IMR-90 (cell line): ENCODE results near the gene C9orf43. TPM values are rescaled to one million over a fixed set of nuclear protein-coding genes. Genes with fewer than 3 reads are reported as not detected.

Source experiments
- ATAC-seq: fragments of 200-7000 bp; cut with Tn5 transposase; 2 replicates; pipeline ENCODE4 v1.9.1; 2020; ENCODE audit warnings: low read depth, mild to moderate bottlenecking, moderate library complexity
- BruUV-seq: library from RNA; stranded (reverse); fragments of 400-500 nt; replicated peaks from 2 replicates; lab custom pipeline; 2021; lab: Mats Ljungman, UMichigan
- CTCF ChIA-PET: fragments of 300-600 bp; formaldehyde crosslinking; extraction: SDS; loops from one replicate; lab custom pipeline; 2021; ENCODE audit warnings: antibody characterized with exemption; lab: Yijun Ruan, JAX
- POLR2A ChIA-PET: fragments of 300-600 bp; sonication (Branson Sonifier 250); formaldehyde crosslinking; loops from one replicate; lab custom pipeline; 2022; ENCODE audit warnings: antibody characterized with exemption; ENCODE audit not compliant: unreplicated experiment; lab: Charles Lee
- DNase-seq: peaks from one replicate; pipeline ENCODE4 v3.0.0; 2013
- H2AFZ ChIP-seq: replicated peaks from 2 replicates; pipeline ENCODE3; 2013; ENCODE audit warnings: low read length, mild to moderate bottlenecking; ENCODE audit not compliant: poor library complexity
- H2AK5ac ChIP-seq: 2 replicates; pipeline ENCODE4 v1.6.1; 2013; ENCODE audit warnings: low read depth, low read length, inconsistent platforms
- H2AK9ac ChIP-seq: replicated peaks from 2 replicates; pipeline ENCODE3; 2013; ENCODE audit warnings: mild to moderate bottlenecking, low read depth, low read length, moderate library complexity; ENCODE audit not compliant: poor library complexity
- H2BK120ac ChIP-seq: 2 replicates; pipeline ENCODE4 v1.6.1; 2013; ENCODE audit warnings: low read depth, low read length, inconsistent platforms
- H2BK15ac ChIP-seq: 3 replicates; pipeline ENCODE4 v1.6.1; 2013; ENCODE audit warnings: low read depth, low read length, inconsistent platforms
- H2BK20ac ChIP-seq: 2 replicates; pipeline ENCODE4 v1.6.1; 2013; ENCODE audit warnings: low read depth, mild to moderate bottlenecking, inconsistent platforms, low read length, moderate library complexity
- H2BK5ac ChIP-seq: 2 replicates; pipeline ENCODE4 v1.6.1; 2013; ENCODE audit warnings: mild to moderate bottlenecking, low read depth, low read length, inconsistent platforms; ENCODE audit not compliant: poor library complexity, severe bottlenecking
- H3K14ac ChIP-seq: replicated peaks from 2 replicates; pipeline ENCODE4 v1.6.1; 2013; ENCODE audit warnings: low read depth, low read length, inconsistent platforms
- H3K18ac ChIP-seq: 2 replicates; pipeline ENCODE4 v1.6.1; 2013; ENCODE audit warnings: low read depth, low read length, control low read depth
- H3K23ac ChIP-seq: 2 replicates; pipeline ENCODE4 v1.6.1; 2013; ENCODE audit warnings: low read depth, low read length, inconsistent platforms
- H3K27ac ChIP-seq: 2 replicates; pipeline ENCODE4 v1.5.1; 2013; ENCODE audit warnings: mild to moderate bottlenecking, control low read depth, low read length; ENCODE audit not compliant: insufficient read depth
- H3K27me3 ChIP-seq: 2 replicates; pipeline ENCODE4 v1.6.1; 2013; ENCODE audit warnings: low read length; ENCODE audit not compliant: control insufficient read depth, insufficient read depth
- H3K36me3 ChIP-seq: 2 replicates; pipeline ENCODE4 v1.6.1; 2013; ENCODE audit warnings: low read length, mixed read lengths; ENCODE audit not compliant: control insufficient read depth, insufficient read depth
- H3K4ac ChIP-seq: 2 replicates; pipeline ENCODE4 v1.6.1; 2013; ENCODE audit warnings: low read depth, low read length, inconsistent platforms
- H3K4me1 ChIP-seq: 2 replicates; pipeline ENCODE4 v1.6.1; 2013; ENCODE audit warnings: low read length, mixed read lengths; ENCODE audit not compliant: control insufficient read depth, insufficient read depth
- H3K4me2 ChIP-seq: 2 replicates; pipeline ENCODE4 v1.6.1; 2013; ENCODE audit warnings: low read depth, mild to moderate bottlenecking, control low read depth, low read length, moderate library complexity
- H3K4me3 ChIP-seq: 2 replicates; pipeline ENCODE4 v1.5.1; 2013; ENCODE audit warnings: low read depth, mild to moderate bottlenecking, control low read depth, low read length, moderate library complexity; ENCODE audit not compliant: insufficient read depth
- H3K56ac ChIP-seq: 2 replicates; pipeline ENCODE4 v1.6.1; 2013; ENCODE audit warnings: low read length, inconsistent platforms; ENCODE audit not compliant: insufficient read depth; ENCODE audit errors: extremely low read depth
- H3K79me1 ChIP-seq, 2 experiments: 2 replicates each; pipeline ENCODE4 v1.6.1; 2013; ENCODE audit warnings: low read length in 2 of 2, inconsistent platforms in 1 of 2, low read depth in 1 of 2
- H3K9ac ChIP-seq: 2 replicates; pipeline ENCODE4 v1.6.1; 2013; ENCODE audit warnings: low read depth, low read length, control low read depth
- H3K9me1 ChIP-seq: 2 replicates; pipeline ENCODE4 v1.6.1; 2013; ENCODE audit warnings: low read length, inconsistent platforms; ENCODE audit not compliant: insufficient read depth
- H3K9me3 ChIP-seq: 2 replicates; pipeline ENCODE4 v1.6.1; 2013; ENCODE audit warnings: low read length; ENCODE audit not compliant: control insufficient read depth, insufficient read depth
- H4K20me1 ChIP-seq: 2 replicates; pipeline ENCODE4 v1.6.1; 2013; ENCODE audit warnings: low read length, inconsistent platforms; ENCODE audit not compliant: insufficient read depth
- H4K5ac ChIP-seq: 2 replicates; pipeline ENCODE4 v1.6.1; 2013; ENCODE audit warnings: mild to moderate bottlenecking, low read depth, low read length, control low read depth
- H4K8ac ChIP-seq, 2 experiments: 2 replicates each; pipeline ENCODE4 v1.6.1; 2013; ENCODE audit warnings: low read depth in 2 of 2, low read length in 2 of 2, control low read depth in 1 of 2, inconsistent platforms in 1 of 2
- H4K91ac ChIP-seq: 2 replicates; pipeline ENCODE4 v1.6.1; 2013; ENCODE audit warnings: low read depth, low read length, inconsistent platforms; ENCODE audit not compliant: insufficient read depth
- BHLHE40 ChIP-seq: fragments of 150-350 bp; IDR thresholded peaks from 2 replicates; pipeline ENCODE4 v1.6.1; 2016; ENCODE audit warnings: mild to moderate bottlenecking, low read depth, low read length
- CHD1 ChIP-seq: IDR thresholded peaks from 2 replicates; pipeline ENCODE4 v1.6.1; 2012; ENCODE audit warnings: low read depth, low read length, improper control_type of control experiment
- MAZ ChIP-seq: IDR thresholded peaks from 2 replicates; pipeline ENCODE4 v1.6.1; 2012; ENCODE audit warnings: low read depth, mild to moderate bottlenecking, low read length, improper control_type of control experiment, moderate library complexity, borderline replicate concordance
- MXI1 ChIP-seq: IDR thresholded peaks from 2 replicates; pipeline ENCODE4 v1.6.1; 2012; ENCODE audit warnings: low read depth, mild to moderate bottlenecking, low read length, moderate library complexity, borderline replicate concordance
- POLR2A ChIP-seq: IDR thresholded peaks from 2 replicates; pipeline ENCODE4 v1.6.1; 2012; ENCODE audit warnings: mild to moderate bottlenecking, low read depth, low read length
- RCOR1 ChIP-seq: IDR thresholded peaks from 2 replicates; pipeline ENCODE4 v1.6.1; 2012; ENCODE audit warnings: mild to moderate bottlenecking, low read length, improper control_type of control experiment; ENCODE audit not compliant: insufficient replicate concordance
- RFX5 ChIP-seq: IDR thresholded peaks from 2 replicates; pipeline ENCODE4 v1.8.0; 2012; ENCODE audit warnings: low read depth, mild to moderate bottlenecking, low read length, moderate library complexity
- SMC3 ChIP-seq: fragments of 150-350 bp; IDR thresholded peaks from 2 replicates; pipeline ENCODE4 v1.6.1; 2016; ENCODE audit warnings: low read depth, mild to moderate bottlenecking, antibody characterized with exemption, low read length, moderate library complexity
- WGBS, 2 experiments: methylation state at CpG; one replicate each; pipeline versions ENCODE4 v1.1.5 to v1.1.7; 2013; ENCODE audit warnings: missing lambda C conversion rate in 2 of 2; ENCODE audit not compliant: insufficient read length in 1 of 2; ENCODE audit errors: extremely low coverage in 2 of 2; 5-methylcytosine and 5-hydroxymethylcytosine counted together
- dilution Hi-C: fragments of 300-500 bp; cut with HindIII; formaldehyde crosslinking; loops from one replicate; pipeline ENCODE4 v1.14.3; 2018; ENCODE audit warnings: low sequenced_read_pairs; ENCODE audit not compliant: unreplicated experiment
- in situ Hi-C: fragments of 300-500 bp; cut with MboI; formaldehyde crosslinking; loops from 3 replicates; pipeline ENCODE4 v1.14.3; 2019; ENCODE audit warnings: low sequenced_read_pairs, inconsistent platforms, mixed read lengths
- intact Hi-C: fragments of 100-400 bp; cut with micrococcal nuclease; formaldehyde crosslinking; loops from 2 replicates; pipeline ENCODE4 v1.10.0; 2022
- polyA plus RNA-seq, 3 experiments: library from polyadenylated mRNA; depleted of rRNA; stranded (reverse); fragments of >200 nt; gene quantifications; 2 replicates each; pipeline ENCODE4 v1.2.3, GENCODE V29; 2012; ENCODE audit warnings: low replicate concordance in 1 of 3
- total RNA-seq: library from RNA; depleted of rRNA; stranded (reverse); fragments of >200 nt; gene quantifications from 2 replicates; pipeline ENCODE4 v1.2.3, GENCODE V29; 2012

Gene C9orf43
- total and polyA plus RNA-seq, 2 of the 4 experiments (the other 2 are of a cell fraction), result 0.36 to 0.46 TPM

- dilution Hi-C loops, result no loop called here
- Histone ChIP-seq H3K36me3 (no peaks in the 10 kb centered on the region), H3K79me1 (no peaks in the 10 kb centered on the region), H3K18ac (peak overlapping the region; percentile 16; the same call in 1 of the 2 replicates), H4K5ac (peak overlapping the region; percentile 34; the same call in 1 of the 2 replicates), H3K27ac (peak overlapping the region; percentile 25; the same call in 1 of the 2 replicates), H3K4ac (0 out of 2 replicates have a peak overlapping the region, but pooled peaks have one; percentile 53), H2BK15ac (peak overlapping the region; percentile 84; the same call in 2 of the 3 replicates), H3K56ac (no peak overlapping the region), H2AK5ac (0 out of 2 replicates have a peak overlapping the region, but pooled peaks have one; percentile 51), H4K8ac (peak overlapping the region; percentile 27 to 52; a peak in 2 of 4 replicates), H3K4me1 (peaks cover 7% of the 10 kb centered on the region), H3K4me3 (no peak overlapping the region), H3K4me2 (no peak overlapping the region; the same call in 1 of the 2 replicates), H3K14ac (peak overlapping the region; percentile 62; the same call in 1 of the 2 replicates), H2BK120ac (peak overlapping the region; percentile 13; the same call in 1 of the 2 replicates), H2AK9ac (no peak overlapping the region), H4K20me1 (no peaks in the 10 kb centered on the region), H3K23ac (peak overlapping the region; percentile 39; the same call in 1 of the 2 replicates), H2AFZ (no peak overlapping the region), H3K9me1 (no peaks in the 10 kb centered on the region), H3K9me3 (no peaks in the 10 kb centered on the region), H3K9ac (no peak overlapping the region), H3K27me3 (no peaks in the 10 kb centered on the region), H2BK5ac (no peak overlapping the region), H2BK20ac (peak overlapping the region; percentile 60; the same call in 1 of the 2 replicates), H4K91ac (no peak overlapping the region; the same call in 1 of the 2 replicates)
- DNase-seq (no peak), ATAC-seq (peak; percentile 40)
- 33% methylated on average over 1 of the region's 1 CpG; no CpG with 5 or more reads in 1 of the 2 experiments for WGBS, 2 experiments
- BruUV-seq, result no TSS peak
- in situ Hi-C loops, result no loop called here
- intact Hi-C loops, result no loop called here
- CTCF ChIA-PET, result interaction anchor here (0.7 kb wide), 1 partner anchor 9 kb away, joined by 3 read pairs; no protein-coding TSS in a partner anchor
- TF ChIP-seq RFX5 (no peak), RCOR1 (no peak), MXI1 (no peak), POLR2A (no peak), BHLHE40 (no peak), CHD1 (no peak), SMC3 (no peak), MAZ (no peak)
- POLR2A ChIA-PET, result no interaction called here
These were observed 60.6 kb downstream of the C9orf43 start for GRCh38 chr9:113471143-113471542.
